Cardiac fibroblast (primary cell): Measurements from ENCODE around the gene UQCR10.

Experiments used
- DNase-seq, 2 donors: peaks; one replicate each; pipeline versions ENCODE4 v3.0.0 to v3.0.0-alpha.2; 2010; ENCODE audit warnings: low read depth in 2 of 2
- H3K4me3 ChIP-seq, 2 donors: replicated peaks in 1 of 2; 1 replicate in 1 of 2; 2 replicates in 1 of 2; pipeline ENCODE4 v1.5.1; 2011; ENCODE audit warnings: low read depth in 2 of 2, low read length in 2 of 2, mild to moderate bottlenecking in 2 of 2, moderate library complexity in 1 of 2
- TF ChIP-seq, protein P1 (sequence below): IDR thresholded peaks from one replicate; pipeline ENCODE4 v1.5.1; 2011; ENCODE audit warnings: low read depth, mild to moderate bottlenecking, low read length, inconsistent platforms

UQCR10 gene

DNA sequence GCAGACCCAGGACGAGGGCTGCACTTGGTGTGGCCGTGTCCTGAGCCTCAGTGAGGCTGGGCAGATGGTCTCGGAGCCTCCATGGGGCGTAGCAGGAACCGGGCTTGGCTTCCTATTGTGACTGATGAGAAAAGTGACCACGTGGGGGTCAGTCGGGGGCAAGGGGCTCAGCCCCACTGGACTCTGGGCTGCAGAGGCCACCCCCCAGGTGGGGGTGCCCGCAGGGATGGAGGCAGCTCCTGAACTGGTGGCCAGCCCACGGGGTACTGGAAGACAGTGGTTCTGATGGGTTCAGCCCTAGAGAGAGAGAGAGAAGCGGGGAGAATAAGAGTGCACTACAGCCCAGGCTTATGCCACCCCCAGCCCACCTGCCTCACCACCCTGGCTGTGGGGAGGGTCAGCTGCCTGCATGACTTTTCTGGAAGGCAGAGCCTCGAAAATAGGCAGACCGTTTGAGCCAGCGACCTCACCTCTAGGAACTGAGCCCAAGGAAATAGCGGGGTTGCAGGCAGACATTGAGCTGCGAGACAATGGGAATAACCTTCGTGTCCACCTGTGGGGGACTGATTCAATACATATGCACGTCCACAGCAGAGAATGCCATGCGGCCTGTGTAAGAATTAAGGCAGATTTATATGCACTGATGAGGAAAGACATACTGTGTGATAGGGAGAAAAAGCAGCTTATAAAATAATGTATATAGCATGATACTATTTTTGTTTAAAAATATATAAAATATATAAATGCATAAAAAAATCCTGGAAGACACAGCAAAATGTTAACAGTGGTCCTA is 35.9 kb upstream of the UQCR10 start:
- TF ChIP-seq, protein P1, sequence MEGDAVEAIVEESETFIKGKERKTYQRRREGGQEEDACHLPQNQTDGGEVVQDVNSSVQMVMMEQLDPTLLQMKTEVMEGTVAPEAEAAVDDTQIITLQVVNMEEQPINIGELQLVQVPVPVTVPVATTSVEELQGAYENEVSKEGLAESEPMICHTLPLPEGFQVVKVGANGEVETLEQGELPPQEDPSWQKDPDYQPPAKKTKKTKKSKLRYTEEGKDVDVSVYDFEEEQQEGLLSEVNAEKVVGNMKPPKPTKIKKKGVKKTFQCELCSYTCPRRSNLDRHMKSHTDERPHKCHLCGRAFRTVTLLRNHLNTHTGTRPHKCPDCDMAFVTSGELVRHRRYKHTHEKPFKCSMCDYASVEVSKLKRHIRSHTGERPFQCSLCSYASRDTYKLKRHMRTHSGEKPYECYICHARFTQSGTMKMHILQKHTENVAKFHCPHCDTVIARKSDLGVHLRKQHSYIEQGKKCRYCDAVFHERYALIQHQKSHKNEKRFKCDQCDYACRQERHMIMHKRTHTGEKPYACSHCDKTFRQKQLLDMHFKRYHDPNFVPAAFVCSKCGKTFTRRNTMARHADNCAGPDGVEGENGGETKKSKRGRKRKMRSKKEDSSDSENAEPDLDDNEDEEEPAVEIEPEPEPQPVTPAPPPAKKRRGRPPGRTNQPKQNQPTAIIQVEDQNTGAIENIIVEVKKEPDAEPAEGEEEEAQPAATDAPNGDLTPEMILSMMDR = no peak
- no peak overlapping the region for H3K4me3 ChIP-seq
- no peak for DNase-seq

DNA sequence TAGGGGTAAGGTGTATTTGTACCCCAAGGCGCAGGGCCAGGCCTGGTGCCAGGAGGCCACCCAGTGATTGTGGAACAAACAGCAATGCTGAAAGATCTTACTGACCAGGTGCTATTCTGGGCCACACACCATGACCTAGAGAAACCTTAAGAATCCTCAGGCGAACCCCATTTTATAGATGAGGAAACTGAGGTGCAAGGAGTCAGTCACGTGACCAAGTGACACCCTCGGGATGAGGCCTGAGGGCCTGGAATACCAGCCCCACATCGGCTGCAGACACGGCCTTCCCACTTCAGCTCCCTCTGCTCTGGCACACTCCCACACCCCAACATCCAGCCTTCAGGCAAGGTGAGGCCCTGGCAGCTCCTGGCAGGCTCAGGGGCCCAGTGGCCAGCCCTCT is 34.3 kb upstream of the UQCR10 start:
- no peak for DNase-seq
- TF ChIP-seq, protein P1 = no peak
- no peak overlapping the region for H3K4me3 ChIP-seq

DNA sequence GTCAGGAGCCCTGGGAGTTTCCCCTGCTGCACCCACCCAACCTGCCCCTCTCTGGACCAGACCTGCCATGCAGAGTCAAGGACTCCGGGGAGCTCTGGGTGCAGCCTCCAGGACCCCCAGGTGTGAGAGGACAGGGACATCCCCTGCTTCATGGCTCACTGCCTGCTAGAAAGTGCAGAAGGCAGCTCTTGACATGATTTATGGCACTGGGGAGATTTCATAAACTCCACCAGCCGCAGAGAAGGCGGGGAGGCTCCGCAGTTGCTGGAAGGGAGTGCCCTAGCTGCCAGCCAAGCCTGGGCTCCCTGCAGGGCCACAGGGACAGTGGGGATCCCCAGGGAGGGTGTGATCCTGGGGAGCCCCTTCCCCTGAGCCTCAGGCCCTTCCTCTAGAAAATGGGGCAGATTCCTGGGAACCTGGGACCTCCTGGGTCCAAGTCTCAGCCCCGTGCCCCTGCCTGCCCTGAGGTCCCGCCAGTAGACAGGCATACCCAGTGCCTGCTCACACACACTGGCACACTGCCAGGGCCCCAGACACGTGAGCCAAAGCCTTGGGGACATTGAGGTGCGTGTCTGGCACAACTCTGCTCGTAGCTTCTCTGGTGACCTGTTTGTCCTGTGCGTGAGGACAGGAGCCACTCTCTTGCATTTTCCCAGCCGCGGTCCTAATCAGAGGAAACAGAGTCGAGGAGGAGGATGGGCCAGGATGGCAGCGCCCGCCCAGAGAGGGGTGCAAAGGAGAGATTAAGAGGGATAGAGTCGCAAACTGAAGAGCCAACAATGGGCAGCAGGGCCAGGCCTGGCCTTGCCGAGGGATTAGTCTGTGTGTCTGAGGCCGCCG is 33.6 kb upstream of the UQCR10 start:
- DNase-seq = no peak
- TF ChIP-seq, protein P1 = no peak
- H3K4me3 ChIP-seq = no peak overlapping the region

DNA sequence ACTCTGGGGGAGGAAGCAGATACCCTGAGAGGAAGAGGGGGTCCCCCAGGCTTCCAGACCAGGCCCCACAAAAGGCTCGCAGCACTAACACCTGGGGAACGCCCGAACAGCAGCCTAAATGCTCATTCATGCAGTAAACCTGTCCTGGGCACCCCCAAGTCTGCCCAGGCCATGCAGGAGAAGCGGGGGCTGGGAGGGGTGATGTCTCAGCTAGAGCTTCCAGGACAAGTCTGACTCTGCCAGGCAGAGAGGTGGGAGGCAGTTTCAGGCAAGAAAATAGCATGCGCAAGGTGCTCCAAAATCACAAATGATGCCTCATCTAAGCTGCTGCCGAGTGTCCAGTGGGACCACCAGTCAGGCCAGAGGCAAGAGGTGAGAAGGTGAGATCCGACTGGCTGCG is 32.8 kb upstream of the UQCR10 start:
- DNase-seq = no peak
- no peak overlapping the region for H3K4me3 ChIP-seq
- TF ChIP-seq, protein P1 = no peak

DNA sequence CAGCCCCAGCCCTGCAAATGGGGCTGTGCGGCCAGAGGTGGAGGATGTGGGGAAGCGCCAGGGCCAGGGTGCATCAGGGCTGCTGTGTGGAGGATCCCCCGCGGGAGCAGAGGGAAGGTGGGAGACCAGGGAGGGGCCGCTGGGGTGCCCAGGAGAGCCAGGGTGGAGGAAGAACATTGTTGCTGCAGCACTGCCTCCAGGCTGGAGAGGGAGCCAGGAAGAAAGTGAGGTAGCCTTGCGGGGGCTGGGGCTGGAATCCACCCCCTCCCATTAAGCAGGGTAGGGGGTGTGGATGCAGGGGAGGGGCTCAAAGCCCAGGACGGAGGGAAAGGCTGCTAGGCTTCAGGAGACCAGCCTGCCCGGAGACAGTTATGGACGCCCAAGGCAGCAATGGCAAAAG is 32.3 kb upstream of the UQCR10 start:
- TF ChIP-seq, protein P1 = no peak
- no peak overlapping the region for H3K4me3 ChIP-seq
- no peak for DNase-seq

DNA sequence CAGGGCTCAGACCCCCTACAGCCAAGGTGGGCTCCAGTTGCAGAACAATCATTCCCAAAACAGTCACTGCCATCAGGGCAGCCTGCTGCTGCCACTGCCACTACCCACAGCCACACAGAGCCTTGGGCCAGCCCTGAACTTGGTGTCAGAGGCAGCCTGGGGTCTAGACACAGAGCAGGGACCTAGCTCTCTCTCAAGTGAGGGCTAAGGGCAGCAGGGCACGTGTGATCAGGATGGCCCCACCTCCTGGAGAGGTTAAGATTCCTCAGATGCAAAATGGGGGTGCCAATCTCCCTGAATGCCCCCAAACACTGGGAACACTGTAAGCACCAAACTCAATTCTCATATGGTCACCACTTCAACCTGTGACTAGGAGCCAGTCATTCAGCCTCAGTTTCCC is 31.8 kb upstream of the UQCR10 start:
- DNase-seq = no peak
- TF ChIP-seq, protein P1 = no peak
- H3K4me3 ChIP-seq = no peak overlapping the region
